ENCODE results near the gene CDKAL1.

- TF ChIP-seq ZNF121 (CRISPR knock-in tag; IDR thresholded peaks at IDR 0.05) (no peak), ATF2 (CRISPR knock-in tag; IDR thresholded peaks at IDR 0.05; ENCODE audit: borderline replicate concordance, low read depth) (no peak), CREM (CRISPR knock-in tag; IDR thresholded peaks at IDR 0.05) (no peak), CTCF (IDR thresholded peaks at IDR 0.05) (no peak), E2F4 (CRISPR knock-in tag; IDR thresholded peaks at IDR 0.05; ENCODE audit: borderline replicate concordance, low read depth) (no peak)
Observed at GRCh38 chr6:20534295-20535262, at the start of gene CDKAL1.
